ENCODE results near the gene ZCCHC3.

ZCCHC3 gene

DNA sequence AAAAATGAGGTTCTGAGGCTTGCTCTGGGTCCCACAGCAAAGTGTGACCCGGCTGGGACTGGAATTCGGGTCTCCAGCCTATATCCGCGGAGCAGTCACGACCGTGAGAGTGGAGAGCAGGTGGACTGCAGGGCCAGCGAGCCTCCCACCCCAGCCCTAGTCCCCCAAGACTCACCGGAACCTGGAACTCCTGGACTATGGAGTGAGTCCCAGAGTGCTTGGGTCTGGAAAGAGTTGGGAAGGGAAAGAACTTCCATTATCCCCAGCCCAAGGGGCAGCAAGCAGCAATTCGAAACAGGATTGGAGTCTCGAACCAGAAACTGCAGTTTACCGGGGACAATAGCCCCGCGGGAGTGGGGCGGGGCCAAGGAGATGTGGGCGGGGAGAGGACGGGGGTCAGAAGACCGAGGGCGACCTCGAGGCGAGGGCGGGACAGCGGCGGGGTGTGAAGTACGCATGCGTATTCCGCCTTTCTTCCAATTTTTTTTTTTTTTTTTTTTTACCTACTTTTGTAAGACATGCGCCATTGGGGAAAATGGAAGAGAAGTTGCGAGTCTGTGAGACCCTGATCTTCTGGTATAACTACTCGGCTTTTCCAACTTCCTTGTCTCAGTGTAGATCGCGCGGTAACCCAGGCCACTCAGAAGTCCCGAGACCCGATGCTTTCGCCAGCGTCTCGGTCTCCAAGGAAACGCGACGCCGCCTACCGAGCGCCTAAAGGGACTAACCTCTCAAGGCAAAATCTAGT lies 7.1 kb upstream of the ZCCHC3 start, which contains the start of gene C20orf96:
Gene C20orf96 (minus strand): TSS at position 667 of the 748 bp plus-strand sequence. CDS start 140 bp downstream, at position 527.
- peak; percentile 98 for DNase-seq (ENCODE audit: low spot score)
- H3K27ac ChIP-seq = peak within 1 kb of the TSS; percentile 80
- POLR2A ChIA-PET (ENCODE audit: low non-redundant PET) = no interaction called here
- no peak for TF ChIP-seq CTCF (conservative IDR thresholded peaks at IDR 0.05; ENCODE audit: low read depth)
- CTCF ChIA-PET = no interaction called here

- H3K27ac ChIP-seq = no peak overlapping the region
- ChIA-PET POLR2A (ENCODE audit: low non-redundant PET) (no interaction called here), CTCF (no interaction called here)
- no peak for TF ChIP-seq CTCF (conservative IDR thresholded peaks at IDR 0.05; ENCODE audit: low read depth)
- no peak for DNase-seq (ENCODE audit: low spot score)
Observed at GRCh38 chr20:294602-295001, 2.8 kb upstream of the ZCCHC3 start.

DNA sequence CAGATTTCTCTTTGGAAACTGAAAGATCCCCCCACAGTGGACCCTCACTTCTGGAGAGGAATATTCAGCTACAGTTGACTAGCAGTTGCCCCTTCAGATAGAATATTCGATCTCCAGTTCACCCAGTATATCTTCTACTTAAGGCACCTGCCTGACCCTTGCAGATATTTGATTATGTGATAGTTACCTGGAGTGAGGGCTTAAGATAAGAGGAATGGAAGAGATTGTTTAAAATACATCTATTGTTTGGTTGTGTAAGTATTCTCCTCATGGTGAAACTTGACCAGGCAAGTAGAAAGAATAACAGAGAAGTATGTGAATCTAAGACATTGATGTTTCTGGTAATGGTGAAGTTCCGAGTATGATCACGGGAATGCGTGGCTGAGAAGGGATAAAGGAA lies 1.6 kb upstream of the ZCCHC3 start:
- no peak overlapping the region for H3K27ac ChIP-seq
- TF ChIP-seq CTCF (conservative IDR thresholded peaks at IDR 0.05; ENCODE audit: low read depth) = no peak
- ChIA-PET POLR2A (ENCODE audit: low non-redundant PET) (no interaction called here), CTCF (interaction anchor here (0.6 kb wide), 1 partner anchor 33 kb away, joined by 3 read pairs; no protein-coding TSS in a partner anchor)
- no peak for DNase-seq (ENCODE audit: low spot score)

- no peak for TF ChIP-seq CTCF (conservative IDR thresholded peaks at IDR 0.05; ENCODE audit: low read depth)
- POLR2A ChIA-PET (ENCODE audit: low non-redundant PET) = interaction anchor here (0.6 to 1.1 kb wide), 4 partner anchors 13 to 33 kb away, joined by 3 to 8 read pairs (median 4); partner anchors contain the start of gene SOX12
- DNase-seq (ENCODE audit: low spot score) = peak; percentile 65
- CTCF ChIA-PET = interaction anchor here (0.7 to 1.3 kb wide), 2 partner anchors 32 to 33 kb away, joined by 4 to 9 read pairs; no protein-coding TSS in a partner anchor
- peak overlapping the region; percentile 97 for H3K27ac ChIP-seq
Observed at GRCh38 chr20:297925-298775, 780 bp downstream of the ZCCHC3 start.

DNA sequence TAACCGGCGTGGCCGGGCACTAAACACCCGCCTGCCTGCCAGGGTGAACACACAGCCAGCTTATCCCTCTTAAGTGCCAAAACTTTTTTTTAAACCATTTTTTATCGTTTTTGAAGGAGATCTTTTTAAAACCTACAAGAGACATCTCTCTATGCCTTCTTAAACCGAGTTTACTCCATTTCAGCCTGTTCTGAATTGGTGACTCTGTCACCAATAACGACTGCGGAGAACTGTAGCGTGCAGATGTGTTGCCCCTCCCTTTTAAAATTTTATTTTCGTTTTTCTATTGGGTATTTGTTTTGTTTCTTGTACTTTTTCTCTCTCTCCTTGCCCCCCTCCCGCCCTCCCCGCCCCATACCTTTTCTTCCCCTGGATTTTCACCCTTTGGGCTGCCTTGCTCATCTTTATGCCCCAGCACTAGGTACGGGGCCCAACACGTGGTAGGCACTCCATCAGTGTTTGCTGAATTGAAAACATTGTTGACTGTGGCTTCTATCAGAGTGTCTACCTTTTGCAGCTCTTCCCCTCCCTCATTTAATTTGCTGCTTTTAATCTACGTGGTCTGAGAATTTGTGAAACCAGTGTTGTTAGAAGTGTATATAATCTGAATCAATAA lies 1.5 kb downstream of the ZCCHC3 start:
- no peak for TF ChIP-seq CTCF (conservative IDR thresholded peaks at IDR 0.05; ENCODE audit: low read depth)
- H3K27ac ChIP-seq = peak overlapping the region; percentile 97
- ChIA-PET CTCF (interaction anchor here (0.7 to 1.3 kb wide), 4 partner anchors 10 to 32 kb away, joined by 3 to 9 read pairs (median 4); partner anchors contain the start of gene SOX12), POLR2A (ENCODE audit: low non-redundant PET) (interaction anchor here (0.9 to 1.5 kb wide), 3 partner anchors 25 to 27 kb away, joined by 3 to 8 read pairs (median 3); partner anchors contain the start of gene SOX12)
- DNase-seq (ENCODE audit: low spot score) = no peak

Measured in RWPE1 (cell line).